A673 (cell line): ENCODE data around the gene HMCN2.

Experiments
- CTCF ChIP-seq: fragments of 300-800, 200-600 bp; sonication (generic); conservative IDR thresholded peaks from 2 replicates; pipeline ENCODE4 v1.5.1; 2017; ENCODE audit warnings: low read depth, mild to moderate bottlenecking, antibody characterized with exemption, low read length, moderate library complexity, mixed read lengths
- EZH2 ChIP-seq: fragments of 200-600 bp; sonication (generic); IDR thresholded peaks from 2 replicates; pipeline ENCODE4 v1.6.1; 2017; ENCODE audit warnings: borderline replicate concordance, low read depth, mild to moderate bottlenecking, mixed read lengths, antibody characterized with exemption, low read length; ENCODE audit not compliant: poor library complexity, severe bottlenecking

GRCh38 chr9:130351343-130351742 is 85.8 kb downstream of the HMCN2 start:
- no peak for TF ChIP-seq CTCF
- TF ChIP-seq EZH2, result no peak
